HepG2 (cell line): Measurements from ENCODE around the gene HOXA7. TPM values are rescaled to one million over a fixed set of nuclear protein-coding genes. Genes with fewer than 3 reads are reported as not detected.

Experiments
- ATAC-seq: fragments of 200-7000 bp; cut with Tn5 transposase; 3 replicates; pipeline ENCODE4 v1.9.1; 2020; ENCODE audit warnings: mild to moderate bottlenecking, moderate library complexity
- BruUV-seq: library from RNA; stranded (reverse); fragments of 400-500 nt; replicated peaks from 2 replicates; lab custom pipeline; 2021; lab: Mats Ljungman, UMichigan
- CTCF ChIA-PET: fragments of 300-600 bp; formaldehyde crosslinking; extraction: SDS; loops from one replicate; lab custom pipeline; 2021; ENCODE audit warnings: low total read pairs, inconsistent platforms, low intra/inter-chr PET ratio; lab: Yijun Ruan, JAX
- POLR2A ChIA-PET: fragments of 350-600 bp; sonication (Branson Sonifier 250); formaldehyde crosslinking; loops from one replicate; lab custom pipeline; 2020; ENCODE audit warnings: antibody characterized with exemption, inconsistent platforms; lab: Yijun Ruan, JAX
- DNase-seq: peaks from one replicate; pipeline ENCODE4 v3.0.0-alpha.2; 2015; ENCODE audit warnings: low spot score
- FAIRE-seq: peaks from 3 replicates; lab custom pipeline; 2011; peaks lifted over from hg19 to GRCh38; lab: Jason Lieb, UNC
- H2AFZ ChIP-seq: one replicate; pipeline ENCODE4 v1.6.1; 2011; ENCODE audit warnings: low read length, inconsistent platforms
- H3K27ac ChIP-seq: fragments of 300-600 bp; 3 replicates; pipeline ENCODE4 v1.8.0; 2011; ENCODE audit warnings: mixed run types, mild to moderate bottlenecking, mixed read lengths, low read length, inconsistent platforms; ENCODE audit not compliant: insufficient read depth; ENCODE audit errors: extremely low read length
- H3K27me3 ChIP-seq, 2 experiments: fragments of 200-600 bp in 1 of 2; 2 replicates in 1 of 2; 3 replicates in 1 of 2; pipeline versions ENCODE4 v1.6.0 to v1.8.0; 2011; ENCODE audit warnings: low read length in 2 of 2, mild to moderate bottlenecking in 2 of 2, moderate library complexity in 2 of 2, inconsistent platforms in 1 of 2; ENCODE audit not compliant: insufficient read depth in 2 of 2, control insufficient read depth in 1 of 2
- H3K36me3 ChIP-seq, 2 experiments: fragments of 200-600 bp in 1 of 2; replicated peaks in 1 of 2; 2 replicates in 1 of 2; 3 replicates in 1 of 2; pipeline versions ENCODE4 v1.5.1 to v1.8.0; 2011; ENCODE audit warnings: low read length in 2 of 2, inconsistent platforms in 1 of 2; ENCODE audit not compliant: insufficient read depth in 2 of 2, control insufficient read depth in 1 of 2
- H3K4me1 ChIP-seq: 2 replicates; pipeline ENCODE4 v1.5.1; 2012; ENCODE audit warnings: low read length, inconsistent platforms; ENCODE audit not compliant: insufficient read depth
- H3K4me2 ChIP-seq: 2 replicates; pipeline ENCODE4 v1.6.0; 2011; ENCODE audit warnings: low read depth, low read length, inconsistent platforms
- H3K4me3 ChIP-seq, 3 experiments: fragments of 200-600 bp in 1 of 3; sonication (generic), shearing (Covaris generic) in 1 of 3; replicated peaks in 1 of 3; 2 replicates each; pipeline ENCODE4 v1.5.1; 2011 to 2016; ENCODE audit warnings: low read length in 3 of 3, inconsistent platforms in 2 of 3, low read depth in 2 of 3, mild to moderate bottlenecking in 2 of 3, control low read depth in 1 of 3, mixed read lengths in 1 of 3; ENCODE audit not compliant: insufficient read depth in 1 of 3
- H3K79me2 ChIP-seq: one replicate; pipeline ENCODE4 v1.6.1; 2011; ENCODE audit warnings: low read length, inconsistent platforms; ENCODE audit not compliant: insufficient read depth
- H3K9ac ChIP-seq: 2 replicates; pipeline ENCODE4 v1.6.0; 2011; ENCODE audit warnings: mild to moderate bottlenecking, low read depth, low read length, inconsistent platforms; ENCODE audit not compliant: insufficient read depth
- H3K9me3 ChIP-seq: 2 replicates; pipeline ENCODE4 v1.5.1; 2012; ENCODE audit warnings: mild to moderate bottlenecking, low read length
- H4K20me1 ChIP-seq: 2 replicates; pipeline ENCODE4 v1.6.0; 2011; ENCODE audit warnings: inconsistent platforms, mild to moderate bottlenecking, low read length, moderate library complexity; ENCODE audit not compliant: insufficient read depth
- HDAC6 ChIP-seq: fragments of 200-600 bp; sonication (generic); IDR thresholded peaks from 2 replicates; pipeline ENCODE4 v1.7.0; 2017; ENCODE audit warnings: mild to moderate bottlenecking, antibody characterized with exemption, low read length, low read depth
- HES4 ChIP-seq: sonication (generic); formaldehyde crosslinking; IDR thresholded peaks from 2 replicates; pipeline ENCODE4 v1.9.0; 2021; ENCODE audit warnings: mild to moderate bottlenecking, missing genetic modification reagents, borderline replicate concordance
- MIER3 ChIP-seq: IDR thresholded peaks from 2 replicates; pipeline ENCODE4 v1.6.1; 2016; ENCODE audit warnings: missing compliant biosample characterization, borderline replicate concordance
- MLXIP ChIP-seq: sonication (generic); formaldehyde crosslinking; IDR thresholded peaks from 2 replicates; pipeline ENCODE4 v1.9.0; 2021; ENCODE audit warnings: missing genetic modification reagents, borderline replicate concordance
- MYC ChIP-seq: sonication (generic); formaldehyde crosslinking; IDR thresholded peaks from 2 replicates; pipeline ENCODE4 v1.9.0; 2021; ENCODE audit warnings: missing genetic modification reagents, borderline replicate concordance
- PRDM10 ChIP-seq: sonication (generic); formaldehyde crosslinking; IDR thresholded peaks from 2 replicates; pipeline ENCODE4 v1.4.0; 2020; ENCODE audit warnings: low read depth, missing genetic modification reagents
- SKIL ChIP-seq: sonication (generic); formaldehyde crosslinking; IDR thresholded peaks from 2 replicates; pipeline ENCODE4 v1.8.0; 2022; ENCODE audit warnings: missing genetic modification reagents, mild to moderate bottlenecking, moderate library complexity, borderline replicate concordance
- TEAD3 ChIP-seq: optimal IDR thresholded peaks from 2 replicates; pipeline ENCODE3; 2016; ENCODE audit warnings: borderline replicate concordance
- ZBTB34 ChIP-seq: sonication (generic); formaldehyde crosslinking; IDR thresholded peaks from 2 replicates; pipeline ENCODE4 v1.8.0; 2022; ENCODE audit warnings: mild to moderate bottlenecking, missing genetic modification reagents
- ZSCAN12 ChIP-seq: sonication (generic); formaldehyde crosslinking; IDR thresholded peaks from 2 replicates; pipeline ENCODE4 v1.9.0; 2021; ENCODE audit warnings: mild to moderate bottlenecking, missing genetic modification reagents
- WGBS: methylation state at CpG from one replicate; pipeline ENCODE4 v1.1.6; 2017; ENCODE audit warnings: low lambda C conversion rate; 5-methylcytosine and 5-hydroxymethylcytosine counted together
- in situ Hi-C: cut with HindIII; loops from 2 replicates; pipeline ENCODE4 v1.10.0; 2017; ENCODE audit warnings: low pct_unique_long_range_greater_than_20kb; ENCODE audit not compliant: extremely low pct_ligation_motif_present
- intact Hi-C: fragments of 100-400 bp; cut with micrococcal nuclease; formaldehyde crosslinking; loops from one replicate; pipeline ENCODE4 v1.10.0; 2022; ENCODE audit not compliant: unreplicated experiment
- polyA plus RNA-seq, 8 experiments: library from polyadenylated mRNA; depleted of rRNA in 3 of 8; stranded (reverse) in 7 of 8; unstranded in 1 of 8; fragments of >200 nt; fragmentation: Illumina TruSeq in 4 of 8; extraction: Trizol in 4 of 8; gene quantifications; 2 replicates each; pipeline versions ENCODE4 v1.2.1 to v1.2.3, GENCODE V29; 2011 to 2016; ENCODE audit warnings: low read depth in 4 of 8, missing spikeins in 1 of 8, mixed read lengths in 1 of 8; ENCODE audit not compliant: insufficient read depth in 1 of 8
- total RNA-seq, 5 experiments: library from RNA; depleted of rRNA; stranded (reverse); fragments of >200 nt; fragmentation: Illumina TruSeq; extraction: Trizol; gene quantifications; 2 replicates each; pipeline ENCODE4 v1.2.3, GENCODE V29; 2016; ENCODE audit warnings: low read depth in 1 of 5

HOXA7 gene
- total and polyA plus RNA-seq, 2 of the 13 experiments (the other 11 are each of a cell fraction or from before 2014, with no cell fraction given), result 0.05 TPM; not detected in 1

- TF ChIP-seq ZSCAN12 (no peak), MLXIP (CRISPR knock-in tag) (no peak)
- TF ChIP-seq, all 625 proteins: peak for 5
Measured at GRCh38 chr7:27182861-27183681, 26.6 kb upstream of the HOXA7 start (continued).

GRCh38 chr7:27182285-27182841 lies 25.9 kb upstream of the HOXA7 start:
- Histone ChIP-seq H3K4me2 (no peak overlapping the region), H3K79me2 (no peaks in the 10 kb centered on the region), H3K27ac (no peak overlapping the region), H3K36me3 (no peaks in the 10 kb centered on the region), H4K20me1 (peaks cover 6% of the 10 kb centered on the region; the same call in 1 of the 2 replicates), H2AFZ (no peak overlapping the region), H3K9me3 (no peaks in the 10 kb centered on the region), H3K4me3 (no peak overlapping the region), H3K27me3 (peaks cover 27 to 90% of the 10 kb centered on the region in 2 experiments), H3K9ac (no peak overlapping the region), H3K4me1 (peaks cover 38% of the 10 kb centered on the region)
- POLR2A ChIA-PET, result no interaction called here
- no peak for DNase-seq
- ATAC-seq, result no peak
- in situ Hi-C loops, result no loop called here
- CTCF ChIA-PET, result no interaction called here
- FAIRE-seq, result no peak
- no TSS peak for BruUV-seq
- intact Hi-C loops, result no loop called here
- WGBS, result 53% methylated on average over 3 of the region's 4 CpGs
- no peak for TF ChIP-seq MIER3 (CRISPR knock-in tag)
- no peak for TF ChIP-seq TEAD3 (CRISPR knock-in tag)
- TF ChIP-seq HDAC6, result no peak
- no peak for TF ChIP-seq SKIL
- no peak for TF ChIP-seq ZBTB34 (CRISPR knock-in tag)
- TF ChIP-seq MYC (CRISPR knock-in tag), result no peak
- TF ChIP-seq HES4 (CRISPR knock-in tag), result no peak
- no peak for TF ChIP-seq PRDM10
